ENCODE measurements around the gene FLAD1.

- no peak for TF ChIP-seq CTCF (IDR thresholded peaks at IDR 0.05)
- no peak for TF ChIP-seq STAT6 (CRISPR knock-in tag; conservative IDR thresholded peaks at IDR 0.05; ENCODE audit: low read depth)
- TF ChIP-seq CBFB (CRISPR knock-in tag; IDR thresholded peaks at IDR 0.05; ENCODE audit: low read depth): no peak
- TF ChIP-seq CREB1 (CRISPR knock-in tag; IDR thresholded peaks at IDR 0.05): no peak
- no peak for TF ChIP-seq TP53 (CRISPR knock-in tag; IDR thresholded peaks at IDR 0.05)
- no peak for TF ChIP-seq ELF4 (CRISPR knock-in tag; IDR thresholded peaks at IDR 0.05; ENCODE audit: low read depth)
- no peak for TF ChIP-seq TEAD4 (CRISPR knock-in tag; IDR thresholded peaks at IDR 0.05)
- no peak for TF ChIP-seq JAZF1 (CRISPR knock-in tag; IDR thresholded peaks at IDR 0.05)
- TF ChIP-seq KAT7 (CRISPR knock-in tag; IDR thresholded peaks at IDR 0.05; ENCODE audit: borderline replicate concordance): no peak
- no peak for TF ChIP-seq NFATC4 (CRISPR knock-in tag; IDR thresholded peaks at IDR 0.05)
- no peak for TF ChIP-seq NFYB (CRISPR knock-in tag; conservative IDR thresholded peaks at IDR 0.05; ENCODE audit: low read depth)
- TF ChIP-seq GABPB1 (CRISPR knock-in tag; IDR thresholded peaks at IDR 0.05): no peak
- no peak for TF ChIP-seq USF1 (CRISPR knock-in tag; IDR thresholded peaks at IDR 0.05)
Observed at GRCh38 chr1:154983776-154984466, 777 bp downstream of the FLAD1 start.
